Liver (tissue), 3 donors: ENCODE results near the gene PAPPA2.

Source experiments
- ATF3 ChIP-seq: IDR thresholded peaks from 2 replicates; pipeline ENCODE4 v1.6.1; 2016; ENCODE audit warnings: antibody characterized with exemption
- CTCF ChIP-seq: fragments of 150-350 bp; IDR thresholded peaks from 2 replicates; pipeline ENCODE4 v1.5.1; 2017; ENCODE audit warnings: improper control_type of control experiment, low read depth, low read length; ENCODE audit not compliant: missing input control
- EGR1 ChIP-seq, 2 donors: IDR thresholded peaks; 2 replicates each; pipeline ENCODE4 v1.6.1; 2016 to 2018; ENCODE audit warnings: antibody characterized with exemption in 2 of 2, low read depth in 2 of 2
- HNF4G ChIP-seq: IDR thresholded peaks from 2 replicates; pipeline ENCODE4 v1.6.1; 2016; ENCODE audit warnings: antibody characterized with exemption
- JUND ChIP-seq, 2 donors: IDR thresholded peaks; 2 replicates each; pipeline ENCODE4 v1.6.1; 2016; ENCODE audit warnings: antibody characterized with exemption in 2 of 2
- MAX ChIP-seq: IDR thresholded peaks from 2 replicates; pipeline ENCODE4 v1.6.1; 2016; ENCODE audit warnings: antibody characterized with exemption
- RAD21 ChIP-seq, 2 donors: IDR thresholded peaks; 2 replicates each; pipeline ENCODE4 v1.6.1; 2016; ENCODE audit warnings: antibody characterized with exemption in 2 of 2, mild to moderate bottlenecking in 2 of 2
- REST ChIP-seq: IDR thresholded peaks from 2 replicates; pipeline ENCODE4 v1.6.1; 2016; ENCODE audit warnings: antibody characterized with exemption, mild to moderate bottlenecking
- SP1 ChIP-seq: IDR thresholded peaks from 2 replicates; pipeline ENCODE4 v1.6.1; 2018; ENCODE audit warnings: antibody characterized with exemption, mild to moderate bottlenecking
- TAF1 ChIP-seq: conservative IDR thresholded peaks from 2 replicates; pipeline ENCODE4 v1.6.1; 2016; ENCODE audit warnings: antibody characterized with exemption, mild to moderate bottlenecking
- YY1 ChIP-seq: IDR thresholded peaks from 2 replicates; pipeline ENCODE4 v1.6.1; 2016; ENCODE audit warnings: antibody characterized with exemption, mild to moderate bottlenecking
- donor health status: healthy.
- donor health status: healthy.

- TF ChIP-seq CTCF (no peak), TAF1 (no peak), RAD21 (IDR thresholded peaks at IDR 0.05) (no peak), ATF3 (no peak), MAX (no peak), JUND (IDR thresholded peaks at IDR 0.05) (no peak), YY1 (no peak), HNF4G (no peak), SP1 (no peak), REST (no peak), EGR1 (IDR thresholded peaks at IDR 0.05; ENCODE audit: low read depth in 2 of 2) (no peak)
These were observed 400.6 kb downstream of the PAPPA2 start for GRCh38 chr1:176863613-176864012.
